Measurements from ENCODE around the gene UBE4B. TPM values are rescaled to one million over a fixed set of nuclear protein-coding genes. Genes with fewer than 3 reads are reported as not detected.

The UBE4B gene
- total RNA-seq, 1 donor from 2014 or later = 66.7 TPM

DNA sequence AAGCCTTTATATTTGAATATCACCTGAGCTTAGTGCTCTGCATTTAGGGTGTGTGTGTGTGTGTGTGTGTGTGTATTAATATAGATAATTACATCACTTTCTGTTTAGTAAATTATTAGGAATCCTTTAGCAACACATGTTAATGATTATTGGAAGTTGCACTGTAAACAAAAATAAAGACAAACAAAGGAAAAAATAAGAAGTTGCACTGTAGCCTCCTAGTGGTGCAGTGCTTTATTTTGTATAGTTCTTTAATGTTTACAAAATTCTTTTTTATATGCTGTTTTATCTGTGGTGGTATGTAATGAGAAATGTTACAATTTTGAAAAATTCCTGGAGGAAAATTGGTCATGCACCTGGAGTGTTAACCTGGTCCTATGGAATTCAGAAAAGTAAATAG, 69.2 kb downstream of the UBE4B start:
- H3K27me3 ChIP-seq = no peaks in the 10 kb centered on the region
- H3K4me1 Mint-ChIP-seq = peaks cover 3% of the 10 kb centered on the region

GRCh38 chr1:10103193-10103592, 70.4 kb downstream of the UBE4B start:
- DNase-seq (ENCODE audit: low spot score) = no peak
- peaks cover 25% of the 10 kb centered on the region for H3K36me3 Mint-ChIP-seq
- H3K9me3 Mint-ChIP-seq = no peaks in the 10 kb centered on the region

More for the DNA sequence above, 69.2 kb downstream of the UBE4B start:
- Mint-ChIP-seq H3K27me3 (ENCODE audit: insufficient read depth, low read depth) (peaks cover 6% of the 10 kb centered on the region), H3K27ac (no peak overlapping the region), H3K36me3 (peaks cover 23% of the 10 kb centered on the region), H3K9me3 (no peaks in the 10 kb centered on the region), H3K4me3 (no peak overlapping the region)
- Histone ChIP-seq H3K4me3 (no peak overlapping the region), H3K9ac (no peak overlapping the region), H3K4me1 (no peaks in the 10 kb centered on the region), H3F3A (ENCODE audit: low read depth) (peaks cover 4% of the 10 kb centered on the region), H3K9me3 (ENCODE audit: low read depth) (no peaks in the 10 kb centered on the region), H3K79me2 (ENCODE audit: low read depth) (no peaks in the 10 kb centered on the region), H3K36me3 (peaks cover 9% of the 10 kb centered on the region), H3K27ac (no peak overlapping the region), H4K20me1 (ENCODE audit: low read depth) (no peaks in the 10 kb centered on the region), H3K4me2 (no peak overlapping the region), H2AFZ (replicated peaks) (no peak overlapping the region)
- no peak for TF ChIP-seq EZH2phosphoT487 (IDR thresholded peaks at IDR 0.05)
- TF ChIP-seq EZH2 (IDR thresholded peaks at IDR 0.05) = no peak
- TF ChIP-seq, protein P1, sequence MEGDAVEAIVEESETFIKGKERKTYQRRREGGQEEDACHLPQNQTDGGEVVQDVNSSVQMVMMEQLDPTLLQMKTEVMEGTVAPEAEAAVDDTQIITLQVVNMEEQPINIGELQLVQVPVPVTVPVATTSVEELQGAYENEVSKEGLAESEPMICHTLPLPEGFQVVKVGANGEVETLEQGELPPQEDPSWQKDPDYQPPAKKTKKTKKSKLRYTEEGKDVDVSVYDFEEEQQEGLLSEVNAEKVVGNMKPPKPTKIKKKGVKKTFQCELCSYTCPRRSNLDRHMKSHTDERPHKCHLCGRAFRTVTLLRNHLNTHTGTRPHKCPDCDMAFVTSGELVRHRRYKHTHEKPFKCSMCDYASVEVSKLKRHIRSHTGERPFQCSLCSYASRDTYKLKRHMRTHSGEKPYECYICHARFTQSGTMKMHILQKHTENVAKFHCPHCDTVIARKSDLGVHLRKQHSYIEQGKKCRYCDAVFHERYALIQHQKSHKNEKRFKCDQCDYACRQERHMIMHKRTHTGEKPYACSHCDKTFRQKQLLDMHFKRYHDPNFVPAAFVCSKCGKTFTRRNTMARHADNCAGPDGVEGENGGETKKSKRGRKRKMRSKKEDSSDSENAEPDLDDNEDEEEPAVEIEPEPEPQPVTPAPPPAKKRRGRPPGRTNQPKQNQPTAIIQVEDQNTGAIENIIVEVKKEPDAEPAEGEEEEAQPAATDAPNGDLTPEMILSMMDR (IDR thresholded peaks at IDR 0.05) = no peak
- no peak for DNase-seq (ENCODE audit: low spot score)

DNA sequence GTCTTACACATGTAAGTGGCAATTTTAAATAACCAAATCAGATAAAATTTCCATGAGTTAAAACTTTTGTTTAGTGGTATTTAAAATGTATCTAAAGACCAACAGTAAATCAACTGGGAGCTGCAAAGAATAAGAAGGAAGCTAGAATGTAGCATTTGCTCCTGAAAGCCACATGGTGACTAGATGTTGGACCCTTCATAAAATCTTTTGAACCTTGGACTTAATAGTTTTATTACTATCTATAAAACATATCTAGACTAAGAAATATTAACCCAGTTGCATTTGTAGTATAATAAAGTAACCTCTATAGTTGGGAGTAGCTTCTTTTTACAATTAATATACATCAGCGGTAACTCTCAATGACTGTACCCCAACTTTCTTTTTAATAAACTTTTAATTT, 72.1 kb downstream of the UBE4B start:
- Histone ChIP-seq H3K4me2 (no peak overlapping the region), H3K9me3 (ENCODE audit: low read depth) (no peaks in the 10 kb centered on the region)

More at GRCh38 chr1:10103193-10103592, 70.4 kb downstream of the UBE4B start:
- no peak overlapping the region for H3K27ac Mint-ChIP-seq
- Histone ChIP-seq H4K20me1 (ENCODE audit: low read depth) (no peaks in the 10 kb centered on the region), H3K27me3 (no peaks in the 10 kb centered on the region), H3K36me3 (peaks cover 9% of the 10 kb centered on the region), H3K9me3 (ENCODE audit: low read depth) (no peaks in the 10 kb centered on the region), H3K79me2 (ENCODE audit: low read depth) (no peaks in the 10 kb centered on the region), H3K27ac (no peak overlapping the region), H3K4me2 (no peak overlapping the region), H2AFZ (replicated peaks) (no peak overlapping the region), H3K9ac (no peak overlapping the region), H3F3A (ENCODE audit: low read depth) (peaks cover 4% of the 10 kb centered on the region), H3K4me1 (no peaks in the 10 kb centered on the region), H3K4me3 (no peak overlapping the region)
- peaks cover 6% of the 10 kb centered on the region for H3K27me3 Mint-ChIP-seq (ENCODE audit: insufficient read depth, low read depth)
- TF ChIP-seq EZH2phosphoT487 (IDR thresholded peaks at IDR 0.05) (no peak), EZH2 (IDR thresholded peaks at IDR 0.05) (no peak)
- TF ChIP-seq, protein P1 (IDR thresholded peaks at IDR 0.05) = no peak
- no peak overlapping the region for H3K4me3 Mint-ChIP-seq
- H3K4me1 Mint-ChIP-seq = peaks cover 13% of the 10 kb centered on the region

More for the DNA sequence above, 72.1 kb downstream of the UBE4B start:
- H3K4me3 ChIP-seq = no peak overlapping the region
- H2AFZ ChIP-seq (replicated peaks) = no peak overlapping the region
- H3K27ac ChIP-seq = no peak overlapping the region
- H3K27ac Mint-ChIP-seq = no peak overlapping the region
- no peaks in the 10 kb centered on the region for H3K4me1 ChIP-seq
- H3K36me3 Mint-ChIP-seq = peaks cover 19% of the 10 kb centered on the region
- H3K79me2 ChIP-seq (ENCODE audit: low read depth) = no peaks in the 10 kb centered on the region
- peaks cover 4% of the 10 kb centered on the region for H3F3A ChIP-seq (ENCODE audit: low read depth)
- no peak overlapping the region for H3K9ac ChIP-seq
- peaks cover 9% of the 10 kb centered on the region for H3K36me3 ChIP-seq
- no peaks in the 10 kb centered on the region for H3K27me3 ChIP-seq
- no peaks in the 10 kb centered on the region for H4K20me1 ChIP-seq (ENCODE audit: low read depth)
- no peaks in the 10 kb centered on the region for H3K9me3 Mint-ChIP-seq
- H3K4me3 Mint-ChIP-seq = no peak overlapping the region
- TF ChIP-seq, protein P1 (IDR thresholded peaks at IDR 0.05) = no peak
- no peak for TF ChIP-seq EZH2phosphoT487 (IDR thresholded peaks at IDR 0.05)
- no peak for TF ChIP-seq EZH2 (IDR thresholded peaks at IDR 0.05)
- H3K27me3 Mint-ChIP-seq (ENCODE audit: insufficient read depth, low read depth) = peaks cover 6% of the 10 kb centered on the region
- DNase-seq (ENCODE audit: low spot score) = no peak
- H3K4me1 Mint-ChIP-seq = peaks cover 24% of the 10 kb centered on the region
